ENCODE data around the gene ZBTB49. TPM values are rescaled to one million over a fixed set of nuclear protein-coding genes. Genes with fewer than 3 reads are reported as not detected.

The ZBTB49 gene
- total RNA-seq, 2 donors from 2014 or later = 8.4 to 10.2 TPM

GRCh38 chr4:4308800-4309441, 18.9 kb downstream of the ZBTB49 start:
- Histone ChIP-seq H3K27ac (no peak overlapping the region), H3K27me3 (replicated peaks; ENCODE audit: insufficient read depth) (no peaks in the 10 kb centered on the region), H3K4me1 (ENCODE audit: control insufficient read depth in 1 of 2, low read depth in 2 of 2) (no peaks in the 10 kb centered on the region), H3K9me3 (no peaks in the 10 kb centered on the region), H3K36me3 (peaks cover 25% of the 10 kb centered on the region), H3K4me3 (no peak overlapping the region)
- no peak for ATAC-seq (ENCODE audit: insufficient number of reproducible peaks, low FRiP score, low read depth)
- DNase-seq (ENCODE audit: low spot score) = no peak
- no peak for TF ChIP-seq CTCF (IDR thresholded peaks at IDR 0.05)

GRCh38 chr4:4311193-4311592, 21.1 kb downstream of the ZBTB49 start:
- ATAC-seq (ENCODE audit: insufficient number of reproducible peaks, low FRiP score, low read depth) (no peak), DNase-seq (ENCODE audit: low spot score) (no peak)
- Histone ChIP-seq H3K27ac (no peak overlapping the region), H3K4me3 (no peak overlapping the region), H3K27me3 (replicated peaks; ENCODE audit: insufficient read depth) (no peaks in the 10 kb centered on the region), H3K9me3 (no peaks in the 10 kb centered on the region), H3K4me1 (ENCODE audit: control insufficient read depth in 1 of 2, low read depth in 2 of 2) (no peaks in the 10 kb centered on the region), H3K36me3 (peaks cover 41% of the 10 kb centered on the region)
- TF ChIP-seq CTCF (IDR thresholded peaks at IDR 0.05) = no peak

- TF ChIP-seq CTCF (IDR thresholded peaks at IDR 0.05) = no peak
- peaks cover 45% of the 10 kb centered on the region for H3K36me3 ChIP-seq
- no peak overlapping the region for H3K27ac ChIP-seq
- H3K4me3 ChIP-seq = no peak overlapping the region
- H3K27me3 ChIP-seq (replicated peaks; ENCODE audit: insufficient read depth) = no peaks in the 10 kb centered on the region
- H3K4me1 ChIP-seq (ENCODE audit: control insufficient read depth in 1 of 2, low read depth in 2 of 2) = no peaks in the 10 kb centered on the region
- DNase-seq (ENCODE audit: low spot score) = no peak
- no peak for ATAC-seq (ENCODE audit: insufficient number of reproducible peaks, low FRiP score, low read depth)
- H3K9me3 ChIP-seq = no peaks in the 10 kb centered on the region
Measured at GRCh38 chr4:4315461-4316149, 25.6 kb downstream of the ZBTB49 start.

- ATAC-seq (ENCODE audit: insufficient number of reproducible peaks, low FRiP score, low read depth) (no peak), DNase-seq (ENCODE audit: low spot score) (no peak)
- no peaks in the 10 kb centered on the region for H3K4me1 ChIP-seq (ENCODE audit: control insufficient read depth in 1 of 2, low read depth in 2 of 2)
- no peak overlapping the region for H3K4me3 ChIP-seq
- no peaks in the 10 kb centered on the region for H3K27me3 ChIP-seq (replicated peaks; ENCODE audit: insufficient read depth)
- H3K27ac ChIP-seq = no peak overlapping the region
- peaks cover 50% of the 10 kb centered on the region for H3K36me3 ChIP-seq
- TF ChIP-seq CTCF (IDR thresholded peaks at IDR 0.05) = no peak
- H3K9me3 ChIP-seq = no peaks in the 10 kb centered on the region
Measured at GRCh38 chr4:4316150-4316495, 26.1 kb downstream of the ZBTB49 start.

- no peak for DNase-seq (ENCODE audit: low spot score)
- H3K9me3 ChIP-seq = no peaks in the 10 kb centered on the region
- ATAC-seq (ENCODE audit: insufficient number of reproducible peaks, low FRiP score, low read depth) = no peak
- no peak overlapping the region for H3K4me3 ChIP-seq
- peaks cover 56% of the 10 kb centered on the region for H3K36me3 ChIP-seq
- no peaks in the 10 kb centered on the region for H3K27me3 ChIP-seq (replicated peaks; ENCODE audit: insufficient read depth)
- H3K4me1 ChIP-seq (ENCODE audit: control insufficient read depth in 1 of 2, low read depth in 2 of 2) = no peaks in the 10 kb centered on the region
- no peak for TF ChIP-seq CTCF (IDR thresholded peaks at IDR 0.05)
- H3K27ac ChIP-seq = no peak overlapping the region
Measured at GRCh38 chr4:4317496-4318232, 27.6 kb downstream of the ZBTB49 start.
